GM12873 (cell line): ENCODE data around the gene AGTRAP.

ENCODE experiments used
- TF ChIP-seq, protein P1 (sequence below): IDR thresholded peaks from 2 replicates; pipeline ENCODE4 v1.5.1; 2012; ENCODE audit warnings: low read depth, mild to moderate bottlenecking, moderate library complexity, low read length, control low read depth; ENCODE audit not compliant: insufficient read depth; ENCODE audit errors: missing control alignments

The AGTRAP gene

GRCh38 chr1:11759791-11760190 lies 23.9 kb downstream of the AGTRAP start:
- TF ChIP-seq, protein P1, sequence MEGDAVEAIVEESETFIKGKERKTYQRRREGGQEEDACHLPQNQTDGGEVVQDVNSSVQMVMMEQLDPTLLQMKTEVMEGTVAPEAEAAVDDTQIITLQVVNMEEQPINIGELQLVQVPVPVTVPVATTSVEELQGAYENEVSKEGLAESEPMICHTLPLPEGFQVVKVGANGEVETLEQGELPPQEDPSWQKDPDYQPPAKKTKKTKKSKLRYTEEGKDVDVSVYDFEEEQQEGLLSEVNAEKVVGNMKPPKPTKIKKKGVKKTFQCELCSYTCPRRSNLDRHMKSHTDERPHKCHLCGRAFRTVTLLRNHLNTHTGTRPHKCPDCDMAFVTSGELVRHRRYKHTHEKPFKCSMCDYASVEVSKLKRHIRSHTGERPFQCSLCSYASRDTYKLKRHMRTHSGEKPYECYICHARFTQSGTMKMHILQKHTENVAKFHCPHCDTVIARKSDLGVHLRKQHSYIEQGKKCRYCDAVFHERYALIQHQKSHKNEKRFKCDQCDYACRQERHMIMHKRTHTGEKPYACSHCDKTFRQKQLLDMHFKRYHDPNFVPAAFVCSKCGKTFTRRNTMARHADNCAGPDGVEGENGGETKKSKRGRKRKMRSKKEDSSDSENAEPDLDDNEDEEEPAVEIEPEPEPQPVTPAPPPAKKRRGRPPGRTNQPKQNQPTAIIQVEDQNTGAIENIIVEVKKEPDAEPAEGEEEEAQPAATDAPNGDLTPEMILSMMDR, result no peak

GRCh38 chr1:11761285-11761684 lies 25.3 kb downstream of the AGTRAP start:
- TF ChIP-seq, protein P1, result no peak

DNA sequence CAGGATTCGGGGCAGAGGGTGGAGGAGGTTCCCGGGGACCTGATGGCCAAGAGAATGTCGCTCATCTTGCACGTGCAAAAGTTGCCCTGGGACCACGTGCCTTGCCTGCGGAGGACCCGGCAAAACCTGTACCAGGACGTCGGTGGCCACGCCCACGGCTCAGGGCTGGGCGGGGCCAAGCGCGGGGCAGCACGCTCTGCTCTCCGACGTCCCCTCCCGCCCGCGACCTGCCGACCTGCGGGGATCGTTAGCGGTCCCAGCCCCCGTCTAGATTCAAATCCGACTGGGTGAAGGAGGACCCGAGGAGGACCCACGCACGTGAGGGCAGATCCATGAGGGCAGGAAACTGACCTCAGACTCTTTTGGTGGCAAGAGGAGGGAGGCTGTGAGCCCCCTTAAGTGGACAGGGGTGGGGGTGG lies 26.1 kb downstream of the AGTRAP start, which contains the start of gene C1orf167:
TSS of gene C1orf167 (plus strand) at position 206 of the 419 bp plus-strand sequence. CDS start 2,208 bp downstream, outside the sequence.
- TF ChIP-seq, protein P1, result no peak

DNA sequence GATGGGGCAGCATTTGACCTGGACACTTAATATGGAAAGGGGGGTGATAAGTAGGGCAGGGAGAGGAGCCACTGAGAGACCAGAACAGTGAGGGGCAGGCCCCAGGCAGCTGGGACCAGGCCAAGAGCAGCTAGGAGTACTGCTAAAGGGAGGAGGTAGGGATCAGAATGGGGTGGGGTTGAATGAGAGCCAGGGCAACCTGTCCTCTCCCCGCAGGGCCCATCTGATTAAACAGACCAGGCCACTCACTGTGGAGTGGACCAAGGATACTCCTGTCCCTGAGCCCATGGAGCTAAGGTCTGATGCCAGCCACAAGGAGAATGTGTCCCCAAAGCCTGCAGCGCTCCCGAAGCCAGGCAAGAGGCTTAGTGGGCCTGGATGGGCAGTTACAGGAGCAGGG lies 28.2 kb downstream of the AGTRAP start:
- TF ChIP-seq, protein P1, result no peak

DNA sequence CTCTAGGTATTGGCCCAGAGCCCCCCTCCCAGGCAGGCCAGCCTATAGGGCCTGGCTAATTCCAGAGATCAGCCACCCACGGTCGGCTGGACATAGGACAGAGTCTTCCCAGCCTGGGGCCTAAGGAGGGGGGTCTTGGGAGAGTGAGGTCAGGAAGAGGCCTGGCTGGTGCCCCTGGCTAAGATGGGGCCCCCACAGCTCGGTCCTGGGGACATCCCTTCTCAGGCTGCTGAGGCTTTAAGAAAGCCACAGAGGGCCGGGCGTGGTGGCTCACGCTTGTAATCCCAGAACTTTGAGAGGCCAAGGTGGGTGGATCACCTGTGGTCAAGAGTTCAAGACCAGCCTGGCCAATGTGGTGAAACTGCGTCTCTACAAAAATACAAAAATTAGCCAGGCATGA lies 28.6 kb downstream of the AGTRAP start:
- TF ChIP-seq, protein P1, result no peak

DNA sequence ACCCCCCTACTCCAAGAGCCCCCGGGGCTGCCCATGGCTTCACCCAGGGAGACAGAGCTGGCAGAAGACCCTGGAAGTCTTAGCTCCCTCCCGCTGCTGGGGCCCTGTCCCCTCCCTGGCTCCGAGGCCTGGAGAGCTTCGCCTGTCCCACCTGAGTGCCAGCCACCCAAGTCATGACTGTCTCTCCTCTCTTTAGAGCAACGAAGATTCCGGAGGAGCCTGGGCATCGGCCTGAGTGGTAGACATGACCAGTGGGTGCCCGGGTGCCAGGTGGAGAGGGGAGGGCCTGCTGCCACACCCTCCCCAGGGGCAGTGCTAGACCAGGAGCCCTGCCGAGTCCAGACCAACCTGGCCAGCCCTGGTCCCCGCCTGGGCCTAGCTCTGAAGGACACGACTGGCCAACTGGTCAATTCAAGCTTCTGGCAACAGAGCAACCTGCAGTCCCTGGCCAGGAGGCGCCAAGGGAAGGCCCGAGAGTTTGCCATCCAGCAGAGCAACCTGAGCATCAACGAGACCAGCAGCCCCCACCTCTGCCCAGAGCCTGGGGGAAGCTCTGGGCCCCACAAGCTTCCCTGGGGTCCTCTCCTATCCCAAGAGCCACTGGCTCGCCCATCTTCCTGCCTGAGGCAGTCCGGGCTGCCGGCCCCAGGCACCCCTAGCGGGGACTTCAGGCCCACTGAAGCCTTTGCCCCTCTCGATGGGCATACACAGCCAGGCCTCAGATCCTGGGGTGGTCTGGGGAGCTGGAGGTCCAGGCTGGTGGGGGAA lies 29.9 kb downstream of the AGTRAP start:
- TF ChIP-seq, protein P1, result no peak

- TF ChIP-seq, protein P1, result no peak
Measured at GRCh38 chr1:11766429-11766776, 30.5 kb downstream of the AGTRAP start.
